Right forelimb (tissue), 1 donor: ENCODE data around the gene EIF2AK3.
"Not testable (repeated sequence)": the region's sequence is repeated elsewhere in the genome, so short reads cannot be mapped to it uniquely, and the experiment has no call there.

Experiments
- DNase-seq: peaks from one replicate; pipeline ENCODE4 v3.0.0-alpha.2; 2018

Gene EIF2AK3

GRCh38 chr2:88627055-88627855 lies at the start of gene EIF2AK3:
Gene EIF2AK3, minus strand, starts transcription at chr2:88627464. Its CDS starts 190 bp downstream, at chr2:88627274.
- peak; percentile 99 for DNase-seq

GRCh38 chr2:88673363-88673762 lies 46.1 kb upstream of the EIF2AK3 start:
- DNase-seq = no peak

- DNase-seq = no peak
Observed at GRCh38 chr2:88671786-88672427, 44.6 kb upstream of the EIF2AK3 start.

- DNase-seq = no peak
Observed at GRCh38 chr2:88669482-88670214, 42.4 kb upstream of the EIF2AK3 start.

- no peak for DNase-seq
Observed at GRCh38 chr2:88668862-88669261, 41.6 kb upstream of the EIF2AK3 start.

GRCh38 chr2:88667219-88667618 lies 40.0 kb upstream of the EIF2AK3 start:
- no peak for DNase-seq

GRCh38 chr2:88666576-88666975 lies 39.3 kb upstream of the EIF2AK3 start:
- no peak for DNase-seq

- no peak for DNase-seq
Observed at GRCh38 chr2:88660622-88661021, 33.4 kb upstream of the EIF2AK3 start.

GRCh38 chr2:88659538-88659915 lies 32.3 kb upstream of the EIF2AK3 start:
- DNase-seq = no peak

- DNase-seq = no peak
Observed at GRCh38 chr2:88658881-88659537, 31.7 kb upstream of the EIF2AK3 start.

GRCh38 chr2:88658326-88658725 lies 31.1 kb upstream of the EIF2AK3 start:
- no peak for DNase-seq

- no peak for DNase-seq
Observed at GRCh38 chr2:88657131-88657530, 29.9 kb upstream of the EIF2AK3 start.

- DNase-seq = no peak
Observed at GRCh38 chr2:88656690-88657089, 29.4 kb upstream of the EIF2AK3 start.

GRCh38 chr2:88654714-88655113 lies 27.4 kb upstream of the EIF2AK3 start:
- no peak for DNase-seq

GRCh38 chr2:88651646-88652045 lies 24.4 kb upstream of the EIF2AK3 start:
- DNase-seq = no peak

GRCh38 chr2:88645291-88645882 lies 18.1 kb upstream of the EIF2AK3 start:
- not testable (repeated sequence) for DNase-seq

- no peak for DNase-seq
Observed at GRCh38 chr2:88642278-88642677, 15.0 kb upstream of the EIF2AK3 start.

- no peak for DNase-seq
Observed at GRCh38 chr2:88641330-88641729, 14.1 kb upstream of the EIF2AK3 start.

- no peak for DNase-seq
Observed at GRCh38 chr2:88639865-88640264, 12.6 kb upstream of the EIF2AK3 start.

- no peak for DNase-seq
Observed at GRCh38 chr2:88638743-88639142, 11.5 kb upstream of the EIF2AK3 start.

- no peak for DNase-seq
Observed at GRCh38 chr2:88638123-88638650, 10.9 kb upstream of the EIF2AK3 start.

- no peak for DNase-seq
Observed at GRCh38 chr2:88637464-88637863, 10.2 kb upstream of the EIF2AK3 start.

- no peak for DNase-seq
Observed at GRCh38 chr2:88636026-88636425, 8.8 kb upstream of the EIF2AK3 start.
